GM19238 (cell line): Measurements from ENCODE around the gene TICRR.

Source experiments
- DNase-seq: peaks from one replicate; pipeline ENCODE4 v3.0.0; 2011; ENCODE audit warnings: low spot score; ENCODE audit not compliant: insufficient read length

Gene TICRR

DNA sequence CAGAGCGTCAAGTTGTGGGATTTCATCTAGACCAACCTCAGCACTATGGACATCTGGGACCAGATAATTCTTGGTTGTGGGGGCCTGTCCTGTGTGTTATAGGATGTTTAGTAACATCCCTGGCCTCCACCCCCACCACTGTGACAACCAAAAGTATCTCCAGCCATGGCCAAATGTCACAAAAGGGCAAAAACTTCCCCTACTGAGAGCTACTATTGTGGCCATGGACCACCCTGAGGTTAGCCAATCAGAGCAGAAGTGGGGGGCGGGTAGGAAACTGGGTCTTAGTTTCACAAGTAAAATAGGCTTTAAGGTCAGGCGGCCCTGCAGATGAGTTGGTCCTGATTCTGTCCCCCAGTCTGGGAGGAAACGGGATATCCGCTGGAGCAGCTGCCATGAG, 54.6 kb downstream of the TICRR start:
- no peak for DNase-seq

- DNase-seq: no peak
These were observed 55.0 kb downstream of the TICRR start for GRCh38 chr15:89630260-89630659.

GRCh38 chr15:89630974-89631901, 56.0 kb downstream of the TICRR start:
- no peak for DNase-seq

GRCh38 chr15:89631902-89632264, 56.6 kb downstream of the TICRR start:
- DNase-seq: no peak

DNA sequence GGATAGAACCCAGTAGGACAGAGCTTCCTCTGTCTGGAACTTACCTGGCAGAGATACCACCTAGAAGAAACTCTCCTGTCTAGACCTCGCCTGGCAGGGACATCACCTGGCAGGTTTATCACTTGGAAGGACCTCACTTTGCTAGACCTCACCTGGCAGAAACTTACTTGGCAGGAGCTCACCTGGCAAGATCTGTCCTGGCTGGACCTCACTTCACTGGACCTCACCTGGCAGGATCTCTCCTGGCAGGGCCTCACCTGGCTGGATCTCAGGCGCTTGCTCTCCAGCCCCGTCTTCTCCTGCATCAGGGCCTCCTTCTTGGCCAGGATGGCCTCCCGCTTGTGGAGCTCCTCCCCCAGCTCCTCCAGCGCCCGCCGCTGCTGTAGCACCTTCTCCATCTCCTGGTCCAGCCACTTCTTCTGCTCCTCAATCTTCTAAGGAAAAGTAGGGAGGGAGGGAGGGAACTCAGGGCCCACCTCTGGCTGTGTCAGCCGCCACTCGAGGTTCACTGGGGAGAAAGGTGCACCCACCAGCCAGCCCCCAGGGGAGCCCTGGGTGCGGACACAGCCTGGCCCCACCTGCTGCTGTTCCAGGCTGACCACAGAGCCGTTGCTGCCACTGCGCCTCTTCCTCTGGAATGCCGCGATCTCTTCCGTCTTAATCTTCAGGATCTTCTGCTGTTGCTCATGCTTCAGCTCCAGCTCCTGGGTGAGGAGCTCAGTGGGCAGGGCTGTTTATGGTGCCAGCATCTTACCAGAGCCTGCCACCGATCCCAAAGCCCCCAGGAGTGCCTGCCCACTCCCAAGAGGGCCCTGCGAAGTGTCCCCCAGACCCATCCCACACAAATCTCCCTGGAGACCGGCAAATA, 57.5 kb downstream of the TICRR start:
- DNase-seq: no peak

DNA sequence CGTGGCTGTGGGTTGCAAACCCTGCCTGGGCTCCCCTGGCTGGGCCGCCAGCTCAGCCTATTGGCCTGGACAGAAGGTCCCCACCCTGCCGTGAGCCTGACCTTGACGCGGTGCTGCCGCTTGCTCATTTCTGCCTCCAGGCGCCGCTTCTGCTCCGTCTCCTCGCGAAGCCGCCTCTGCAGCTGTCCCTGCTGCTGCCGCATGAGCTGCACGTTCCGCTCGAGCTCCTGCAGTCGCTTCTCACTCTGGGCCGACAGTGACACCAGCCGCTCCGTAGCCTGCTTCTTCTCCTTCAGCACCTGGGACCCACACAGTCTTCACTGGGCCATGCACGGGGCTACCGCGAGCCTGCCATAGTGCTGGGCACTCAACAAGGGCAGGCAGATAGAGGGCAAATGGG, 58.3 kb downstream of the TICRR start:
- DNase-seq: no peak

- DNase-seq: no peak
These were observed 65.0 kb downstream of the TICRR start for GRCh38 chr15:89640245-89640644.

DNA sequence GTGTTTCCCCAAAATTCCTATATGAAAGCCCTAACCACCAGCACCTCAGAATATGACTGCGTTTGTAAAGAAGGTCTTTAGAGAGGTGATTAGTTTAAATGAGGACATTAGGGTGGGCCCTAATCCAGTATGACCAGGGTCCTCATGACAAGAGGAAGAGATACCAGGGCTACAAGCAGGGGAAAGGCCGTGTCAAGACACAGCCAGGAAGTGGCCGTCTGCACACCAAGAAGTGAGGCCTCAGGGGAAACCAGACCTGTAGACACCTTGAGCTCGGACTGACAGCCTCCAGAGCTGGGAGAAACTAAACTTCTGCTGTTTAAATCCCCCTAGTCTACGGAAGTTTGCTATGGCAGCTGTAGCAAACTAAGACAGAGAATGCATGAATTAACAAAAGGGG, 65.8 kb downstream of the TICRR start:
- DNase-seq: no peak

- no peak for DNase-seq
These were observed 66.8 kb downstream of the TICRR start for GRCh38 chr15:89642106-89642505.

- DNase-seq: no peak
These were observed 70.4 kb downstream of the TICRR start for GRCh38 chr15:89645680-89646079.

GRCh38 chr15:89646416-89647141, 71.3 kb downstream of the TICRR start:
- DNase-seq: no peak

DNA sequence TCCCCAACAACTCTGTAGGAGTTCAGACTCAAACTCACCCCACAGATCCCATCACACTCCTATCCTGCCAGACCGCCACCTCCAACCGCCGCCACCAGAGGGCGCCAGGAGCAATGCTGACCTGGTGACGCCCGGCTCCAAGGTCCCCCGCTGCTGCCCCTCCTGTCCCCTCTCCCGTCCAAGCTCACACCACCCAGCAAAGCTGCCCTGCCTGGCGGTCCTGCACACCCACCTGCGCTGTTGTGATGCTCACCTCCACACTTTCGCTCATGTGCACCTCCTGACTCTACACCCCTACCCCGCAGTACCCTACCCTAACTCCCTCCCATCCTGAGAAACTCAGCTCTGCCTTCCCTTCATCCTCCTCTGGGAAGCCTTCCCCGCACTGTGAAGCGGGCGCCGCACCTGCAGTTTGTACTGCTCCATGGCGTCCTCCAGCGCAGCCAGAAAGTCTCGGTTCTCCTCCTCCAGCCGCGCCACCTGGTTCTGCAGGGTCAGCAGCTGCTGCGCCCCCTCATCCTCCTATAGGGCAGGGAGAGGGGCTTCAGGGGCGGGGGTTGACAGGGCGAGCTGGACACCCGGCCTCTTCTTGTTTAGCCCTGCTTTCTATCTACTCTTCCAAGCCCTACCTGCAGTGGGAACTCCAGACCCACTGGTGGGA, 72.1 kb downstream of the TICRR start:
- DNase-seq: peak; percentile 54

DNA sequence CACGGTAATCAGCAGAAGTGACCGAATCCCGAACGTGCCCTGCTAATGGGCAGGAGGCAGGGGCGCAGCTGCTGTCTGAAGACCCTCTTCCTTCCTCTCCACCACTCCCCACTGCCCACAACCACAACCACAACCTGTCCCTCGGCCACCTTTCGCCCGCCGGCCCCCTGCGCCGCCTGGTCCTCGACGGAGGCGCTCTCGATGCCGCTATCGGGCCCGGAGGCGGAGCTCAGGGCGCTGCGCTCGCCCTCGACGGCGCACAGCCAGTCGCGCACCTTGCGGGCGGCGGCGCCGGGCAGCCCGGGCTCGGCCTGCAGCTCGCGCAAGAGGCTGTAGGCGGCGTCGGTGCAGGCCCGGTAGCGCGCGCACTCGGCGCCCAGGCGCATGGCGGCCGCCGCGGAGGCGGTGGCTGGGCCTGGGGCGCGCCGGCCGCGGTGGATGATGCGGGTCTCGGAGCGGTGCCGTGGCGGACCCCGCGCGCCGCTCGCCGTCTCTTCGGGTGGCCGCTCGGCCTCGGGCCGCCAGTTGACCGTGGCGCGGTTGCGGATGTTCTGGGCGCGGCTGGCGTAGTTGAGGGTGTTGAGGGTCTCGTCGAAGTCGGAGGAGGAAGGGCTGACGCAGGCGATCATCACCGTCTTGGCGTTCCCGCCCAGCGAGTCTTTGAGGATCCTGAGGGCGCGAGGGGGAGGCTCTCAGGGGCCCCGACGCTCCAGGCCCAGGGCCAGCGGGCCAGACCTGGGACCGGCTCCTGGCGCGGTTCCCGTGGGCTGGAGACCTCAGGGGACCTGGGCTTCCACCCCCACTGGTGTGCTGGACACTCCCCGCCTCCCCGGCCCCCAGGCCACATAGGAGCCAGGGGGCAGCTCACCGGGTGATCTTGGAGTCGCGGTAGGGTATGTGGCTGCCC, 73.1 kb downstream of the TICRR start:
- DNase-seq: no peak

GRCh38 chr15:89649013-89649625, 73.8 kb downstream of the TICRR start:
- no peak for DNase-seq

DNA sequence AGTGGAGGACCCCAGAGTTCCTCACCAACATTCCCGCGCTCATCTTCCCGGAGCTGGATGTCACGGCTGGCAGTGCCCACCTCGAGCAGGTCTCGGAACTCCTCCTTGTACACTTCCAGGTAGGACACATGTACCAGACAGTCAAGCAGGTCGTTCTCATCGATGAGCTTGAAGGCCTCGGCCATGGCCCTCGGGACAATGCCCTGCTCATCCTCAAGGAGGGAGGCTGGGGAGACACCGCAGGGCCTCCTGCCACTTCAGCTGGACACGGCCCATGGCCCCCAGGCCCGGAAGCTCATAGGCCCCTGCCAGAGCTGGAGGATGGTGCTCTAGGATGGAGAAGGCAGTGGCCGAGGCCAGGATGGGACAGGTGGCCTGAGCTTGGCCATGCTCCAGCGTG, 74.4 kb downstream of the TICRR start:
- DNase-seq: no peak

- DNase-seq: no peak
These were observed 76.9 kb downstream of the TICRR start for GRCh38 chr15:89652131-89652530.

GRCh38 chr15:89652666-89653065, 77.4 kb downstream of the TICRR start:
- no peak for DNase-seq

GRCh38 chr15:89653578-89653977, 78.3 kb downstream of the TICRR start:
- no peak for DNase-seq

DNA sequence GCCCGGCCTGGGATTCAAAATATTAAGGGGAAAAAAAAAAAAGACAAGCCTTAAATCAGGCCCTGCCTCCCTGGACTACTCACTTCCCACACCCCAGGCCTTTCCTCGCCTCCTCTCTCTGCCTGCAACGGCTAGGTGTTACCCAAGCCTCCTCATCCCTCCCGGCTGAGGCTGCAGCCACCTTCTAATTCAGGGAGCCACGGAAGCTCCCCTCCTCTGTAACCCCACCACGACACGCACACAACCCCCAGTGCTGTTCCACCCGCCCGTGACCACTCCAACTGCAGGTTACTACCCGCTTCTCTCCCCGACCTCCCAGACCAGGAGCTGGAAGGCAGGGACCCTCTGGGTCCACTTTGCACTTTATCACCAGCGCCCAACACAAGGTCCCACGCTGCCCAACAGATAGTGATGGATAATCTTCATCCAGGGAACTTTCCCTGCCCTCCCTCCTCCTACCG, 79.1 kb downstream of the TICRR start:
- no peak for DNase-seq
